COR-L47 (cell line): Measurements from ENCODE around the gene MPP1.

ENCODE experiments used
- DNase-seq: peaks from one replicate; lab custom pipeline; 2025; lab: John Stamatoyannopoulos, UW

MPP1 gene

GRCh38 chrX:154775419-154776349, 29.6 kb downstream of the MPP1 start:
- DNase-seq, result no peak

GRCh38 chrX:154774622-154775021, 30.7 kb downstream of the MPP1 start:
- no peak for DNase-seq

DNA sequence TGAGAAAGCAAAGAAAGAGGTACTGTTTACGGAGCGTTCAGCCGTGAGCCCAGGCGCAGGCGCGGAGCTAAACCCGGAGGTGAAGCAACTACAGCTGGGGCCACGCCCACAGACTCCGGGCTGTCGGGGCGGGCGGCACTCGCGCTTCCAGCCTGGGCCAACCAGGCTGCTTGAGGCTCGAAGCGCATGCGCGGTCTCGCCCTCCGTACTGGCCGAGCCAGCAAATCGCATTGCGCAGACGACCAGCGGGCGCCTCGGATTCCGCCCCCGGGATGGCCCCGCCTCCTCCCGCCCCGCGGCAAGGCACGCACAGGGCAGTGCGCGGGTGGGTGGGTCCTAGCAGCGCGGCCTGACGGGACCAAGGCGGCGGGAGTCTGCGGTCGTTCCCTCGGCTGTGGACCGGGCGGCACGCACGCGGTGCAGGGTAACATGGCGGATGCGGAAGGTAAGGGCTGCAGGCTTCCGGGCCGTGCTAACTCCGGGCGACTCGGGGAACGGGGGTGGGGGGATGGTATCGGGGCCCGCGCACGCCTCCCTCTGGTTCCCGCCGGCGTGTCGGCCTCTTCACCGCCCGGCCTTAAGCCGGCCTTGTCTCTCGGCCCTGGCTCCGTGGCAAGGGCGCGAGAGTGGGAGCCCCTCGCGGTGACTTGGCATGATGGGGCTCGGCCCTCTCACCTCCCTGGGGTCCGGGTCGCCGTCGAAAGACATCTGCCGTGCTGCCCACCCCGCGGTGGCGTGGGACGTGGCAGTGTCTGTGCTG, 42.6 kb downstream of the MPP1 start, which contains the start of gene DKC1:
Gene DKC1, plus strand, starts transcription at position 328 of the 760 bp plus-strand sequence. Its CDS starts 102 bp downstream, at position 430.
- DNase-seq, result peak; percentile 91

- DNase-seq, result peak; percentile 61
These were observed 43.2 kb downstream of the MPP1 start for GRCh38 chrX:154761977-154762536.

DNA sequence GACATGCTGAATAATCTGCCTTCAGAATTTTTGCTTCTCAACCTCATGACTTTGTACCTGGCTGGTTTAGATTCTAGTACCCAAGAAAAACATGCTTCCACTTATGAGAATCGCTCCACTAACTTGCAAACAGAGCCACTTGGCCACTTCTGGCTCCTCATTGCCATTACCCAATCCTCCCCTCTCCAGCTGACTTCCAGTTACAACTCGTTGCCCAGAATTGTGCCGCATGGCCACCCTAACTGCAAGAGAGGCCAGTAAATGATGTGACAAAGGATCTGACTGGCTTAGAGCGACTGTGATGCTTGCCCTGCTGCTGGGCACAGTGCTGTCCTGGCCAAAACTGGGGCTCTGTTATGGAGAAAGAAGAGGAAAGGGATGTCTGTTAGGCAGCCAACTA, 46.6 kb downstream of the MPP1 start:
- DNase-seq, result no peak

GRCh38 chrX:154751669-154752271, 53.5 kb downstream of the MPP1 start:
- no peak for DNase-seq

DNA sequence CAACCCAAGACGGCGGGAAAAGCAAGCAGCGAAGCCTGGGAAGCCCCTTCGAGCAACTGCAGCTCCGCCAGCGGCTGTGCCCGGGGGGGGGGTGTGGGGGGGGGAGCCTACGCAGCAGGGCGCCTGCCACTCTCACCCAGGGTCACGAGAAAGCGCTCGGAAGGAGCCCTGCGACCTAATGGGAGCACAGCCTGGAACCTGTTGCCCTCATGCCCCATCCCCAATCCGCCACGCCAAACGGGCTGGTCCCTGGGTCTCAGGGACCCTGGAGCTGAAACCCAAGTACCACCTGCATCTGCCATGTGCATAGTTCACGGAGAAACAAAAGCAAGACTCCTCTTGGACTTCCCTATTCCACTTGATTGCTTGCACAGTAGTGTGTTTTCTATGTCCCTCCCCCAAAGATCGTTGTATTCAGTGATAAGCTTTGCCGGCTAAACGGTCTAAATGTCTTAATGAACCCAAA, 54.0 kb downstream of the MPP1 start:
- DNase-seq, result no peak

DNA sequence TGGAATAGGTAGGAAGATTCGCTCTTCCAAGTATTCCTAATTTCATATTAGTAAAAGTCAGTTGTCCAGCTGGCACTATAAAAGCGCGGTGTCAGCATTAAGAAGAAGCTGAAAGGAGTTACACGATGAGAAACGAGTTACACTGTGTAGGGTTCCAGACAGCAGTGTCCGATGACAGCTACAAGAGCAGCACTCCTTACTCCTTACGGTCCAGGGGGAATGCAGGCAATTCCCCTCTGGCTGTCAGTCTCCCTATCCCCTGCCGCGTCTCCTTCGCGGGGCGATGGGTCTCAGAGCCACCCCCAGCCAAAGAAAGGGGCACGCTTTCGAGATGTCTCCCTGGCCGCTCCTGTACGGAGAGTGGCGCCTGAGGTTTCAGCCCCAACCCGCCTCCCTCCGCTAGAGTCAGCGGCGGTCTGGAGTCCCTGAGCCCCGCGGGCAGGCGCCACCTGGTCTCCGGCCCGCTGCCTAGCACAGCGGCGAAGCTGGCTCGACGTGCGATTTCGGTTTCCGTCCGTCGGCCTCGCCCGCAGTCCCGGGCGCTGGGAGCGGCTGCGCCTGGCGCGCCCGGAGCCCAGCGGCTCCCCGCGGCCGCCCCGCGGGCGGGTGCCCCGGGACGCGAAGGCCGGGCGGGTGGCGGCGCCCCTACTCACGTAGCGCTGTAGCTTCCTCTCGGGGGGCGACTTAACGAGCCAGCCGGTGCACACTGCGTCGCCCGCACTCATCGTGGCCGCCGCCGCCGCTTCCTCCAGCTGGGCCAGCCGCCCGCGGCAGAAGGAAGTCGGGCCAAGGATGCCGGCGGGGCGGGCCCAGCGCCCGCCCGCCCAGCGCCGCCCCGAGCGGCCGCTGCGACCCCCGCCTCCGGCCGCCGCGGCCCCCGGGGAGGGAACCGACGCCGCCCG, 54.7 kb downstream of the MPP1 start, which contains the start of gene GAB3:
Gene GAB3, minus strand, starts transcription at position 777 of the 902 bp plus-strand sequence. Its CDS starts 52 bp downstream, at position 725.
- peak; percentile 8 for DNase-seq

GRCh38 chrX:154749856-154750255, 55.4 kb downstream of the MPP1 start:
- DNase-seq, result no peak

DNA sequence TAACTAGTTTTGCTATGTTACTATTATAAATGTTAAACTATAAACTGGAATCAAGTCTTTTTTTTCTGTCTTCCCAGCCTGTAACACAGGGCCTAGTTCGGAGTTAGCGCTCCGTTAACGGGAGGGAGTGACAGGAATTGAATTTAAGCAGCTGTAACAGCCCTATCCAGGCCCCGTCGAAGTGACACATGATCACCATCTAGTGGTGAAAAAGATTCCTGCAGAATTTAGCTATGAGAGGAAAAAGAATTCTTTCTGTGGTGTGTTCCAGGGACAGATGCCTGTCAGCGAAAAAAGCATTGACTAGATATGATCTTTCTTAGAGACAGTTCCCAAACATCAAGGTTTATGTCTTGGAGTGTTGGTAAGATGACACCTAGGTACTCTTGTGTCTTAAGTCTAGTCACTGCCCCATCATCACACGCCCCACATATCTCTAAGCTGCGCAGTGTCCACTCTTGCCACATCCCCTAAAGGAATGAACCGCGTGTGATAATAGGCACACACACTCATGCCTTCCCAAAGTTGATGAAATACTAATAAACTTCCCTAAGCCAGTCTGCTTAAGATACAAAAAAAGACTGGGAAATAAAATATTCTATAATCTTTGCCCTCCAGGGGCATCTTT, 56.5 kb downstream of the MPP1 start:
- DNase-seq, result peak; percentile 31

DNA sequence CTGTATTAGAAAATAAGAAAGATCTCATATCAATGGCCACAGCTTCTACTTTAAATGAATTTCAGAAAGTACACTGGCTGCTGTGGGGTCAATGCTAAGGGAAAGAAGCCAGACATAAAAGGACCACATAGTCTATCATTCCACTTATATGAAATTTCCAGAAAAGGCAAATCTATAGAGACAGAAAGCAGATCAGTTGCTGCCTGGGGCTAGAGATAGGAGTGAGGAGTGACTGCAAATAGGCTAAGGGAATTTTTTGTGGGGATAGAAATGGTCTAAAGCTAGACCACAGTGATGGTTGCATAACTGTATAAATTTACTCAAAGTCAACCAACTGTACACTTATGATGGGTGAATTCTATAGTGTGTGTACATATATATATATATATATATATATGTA, 62.7 kb downstream of the MPP1 start:
- DNase-seq, result no peak

GRCh38 chrX:154739952-154740465, 65.3 kb downstream of the MPP1 start:
- no peak for DNase-seq

DNA sequence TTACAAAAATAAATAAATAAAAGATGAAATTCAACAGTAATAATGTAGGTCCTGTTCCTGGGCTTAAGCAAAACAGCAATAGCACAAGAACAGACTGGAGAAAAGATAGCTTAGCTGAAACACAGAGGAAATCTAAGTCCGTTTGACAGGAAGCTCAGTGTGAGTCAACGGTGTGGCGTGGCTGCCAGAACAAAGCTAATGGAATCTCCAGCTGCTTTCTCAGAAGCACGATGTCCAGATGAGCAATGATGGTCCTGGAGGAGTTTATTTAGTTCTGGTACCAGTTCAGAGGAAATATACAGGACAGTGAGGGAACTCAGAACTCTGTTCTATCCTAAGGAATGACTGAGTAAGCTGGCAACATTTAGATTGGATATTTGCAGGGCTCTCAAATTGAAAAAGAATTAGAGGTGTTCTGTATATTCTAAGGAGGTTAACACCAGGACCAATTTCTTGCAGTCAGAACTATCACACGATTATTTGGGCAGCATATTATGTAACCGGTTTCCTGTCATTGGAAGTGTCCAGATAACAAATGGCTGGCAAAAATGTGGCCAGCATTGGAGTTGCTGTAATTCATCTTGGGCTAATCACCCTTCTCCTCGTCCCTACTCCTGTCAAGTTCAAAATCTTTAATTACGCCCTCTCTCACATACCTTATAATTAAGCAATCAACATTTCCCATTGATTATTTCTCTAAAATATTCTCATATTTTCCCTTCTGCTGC, 67.1 kb downstream of the MPP1 start:
- no peak for DNase-seq

DNA sequence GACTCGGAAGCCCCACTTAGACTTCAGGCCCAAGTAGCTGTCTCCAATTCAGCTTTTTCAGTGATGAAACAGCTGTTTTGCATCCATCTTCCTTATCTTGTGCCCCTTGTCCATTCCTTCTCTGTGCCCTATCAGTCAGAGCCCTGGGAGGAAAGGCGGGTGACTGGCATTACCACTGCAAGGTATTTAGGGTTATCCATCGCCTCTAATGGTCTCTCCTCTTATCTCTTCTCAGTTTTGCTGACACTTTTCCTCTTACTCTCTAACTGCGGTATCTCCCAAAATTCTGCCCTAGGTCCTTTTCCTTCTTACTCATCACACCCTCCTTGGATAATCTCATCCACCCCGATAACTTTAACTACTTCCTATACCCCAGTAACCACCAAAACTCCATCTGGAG, 68.1 kb downstream of the MPP1 start:
- no peak for DNase-seq

GRCh38 chrX:154735695-154736393, 69.4 kb downstream of the MPP1 start:
- DNase-seq, result no peak

GRCh38 chrX:154734061-154734781, 71.1 kb downstream of the MPP1 start:
- DNase-seq, result no peak

DNA sequence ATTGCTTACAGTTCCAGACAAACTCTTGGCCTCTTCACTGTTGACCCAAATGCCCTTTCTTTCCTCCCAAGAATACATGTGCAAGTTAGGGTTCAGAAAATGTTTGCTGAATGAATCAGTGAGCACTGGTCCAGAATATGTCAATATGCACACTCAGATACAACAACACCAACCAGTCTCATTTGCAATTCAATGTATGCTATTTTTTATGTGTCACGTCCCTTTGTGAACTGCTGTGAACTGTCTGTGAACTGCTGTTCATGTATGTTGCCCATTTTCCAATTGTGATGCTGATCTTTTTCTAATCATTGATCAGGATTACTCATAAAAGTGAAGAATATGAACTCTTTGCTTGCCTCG, 72.2 kb downstream of the MPP1 start:
- no peak for DNase-seq

DNA sequence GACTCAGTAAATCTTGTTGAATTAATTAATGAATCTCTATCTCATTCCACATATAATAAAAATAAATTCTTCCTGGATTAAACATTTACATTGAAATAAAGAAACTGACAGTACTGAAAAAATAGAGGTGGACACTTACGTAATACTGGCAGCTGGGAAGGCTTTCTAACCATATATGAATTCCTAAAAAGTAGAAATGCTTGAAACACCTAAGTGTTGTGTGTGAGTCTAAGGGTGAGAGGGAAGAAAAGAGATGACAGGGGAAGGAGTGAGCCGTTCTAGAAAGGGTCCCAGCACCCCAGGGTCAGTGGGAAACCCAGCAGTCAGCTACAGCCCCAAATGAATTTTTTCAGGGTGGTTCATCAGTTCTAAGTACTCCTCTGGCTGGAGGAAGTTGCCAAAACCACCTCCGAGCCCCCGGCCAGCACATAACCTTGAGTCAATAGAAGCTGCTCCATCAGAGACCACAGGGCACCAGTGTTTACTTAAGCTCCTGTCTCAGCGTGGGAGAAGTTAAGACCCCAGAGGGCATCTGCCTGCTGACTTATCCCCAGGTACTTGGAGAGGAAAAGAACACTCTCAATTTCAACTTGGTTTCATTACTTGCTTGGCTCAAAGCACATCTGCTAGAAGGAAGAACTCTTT, 72.7 kb downstream of the MPP1 start:
- DNase-seq, result no peak
